ENCODE measurements around the gene CFAP157.

- TF ChIP-seq CTCF (IDR thresholded peaks at IDR 0.05) (no peak), POLR2A (IDR thresholded peaks at IDR 0.05) (no peak)
These were observed 5.6 kb downstream of the CFAP157 start for GRCh38 chr9:127712371-127712770.
